Measurements from ENCODE around the gene TNIP1.
A peak's percentile ranks its signal among the peaks of the same experiment; 100 is the strongest.

The TNIP1 gene

DNA sequence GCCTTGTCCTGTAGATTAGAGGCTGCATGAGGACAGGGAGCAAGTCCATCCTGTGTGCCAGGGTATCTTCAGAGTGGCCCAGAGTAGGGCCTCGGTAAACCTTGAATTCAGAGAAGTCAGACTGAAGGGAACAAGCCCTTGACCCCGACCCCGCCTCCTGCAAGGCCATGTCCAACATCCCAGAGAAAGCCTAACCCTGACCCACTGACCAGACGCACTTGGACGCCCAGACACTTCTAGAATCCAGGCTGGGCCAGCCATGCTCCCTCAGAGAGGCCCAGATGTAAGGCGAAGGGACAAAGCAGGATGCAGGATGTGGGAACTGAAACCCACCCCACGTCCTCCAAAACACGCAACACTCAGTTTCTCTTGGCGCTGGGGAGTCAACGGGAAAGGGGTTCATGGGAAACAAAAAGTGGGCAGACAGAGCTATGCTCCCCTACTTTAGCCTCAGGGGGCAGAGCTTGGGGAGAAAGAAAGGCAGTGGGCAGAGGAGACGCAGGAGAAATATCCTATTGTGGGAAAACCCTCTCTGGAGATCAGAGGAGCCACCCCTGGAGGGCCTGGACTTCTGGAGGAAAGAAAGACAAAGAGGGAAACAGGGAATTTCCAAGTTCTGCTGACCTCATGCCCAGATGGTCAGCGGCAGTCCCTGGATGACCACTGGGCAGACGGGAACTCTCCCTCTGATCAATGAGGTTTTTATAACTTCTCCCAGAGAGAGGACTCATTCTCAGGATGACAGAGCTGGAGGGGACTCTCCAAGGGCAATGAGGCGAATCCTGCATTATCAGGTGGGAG, 13.0 kb downstream of the TNIP1 start:
- no peak for DNase-seq (ENCODE audit: low read depth in 2 of 2, low spot score in 1 of 2)

GRCh38 chr5:151066920-151067319, 13.9 kb downstream of the TNIP1 start:
- DNase-seq (ENCODE audit: low read depth in 2 of 2, low spot score in 1 of 2): no peak

GRCh38 chr5:151065609-151066008, 15.2 kb downstream of the TNIP1 start:
- DNase-seq (ENCODE audit: low read depth in 2 of 2, low spot score in 1 of 2): no peak

DNA sequence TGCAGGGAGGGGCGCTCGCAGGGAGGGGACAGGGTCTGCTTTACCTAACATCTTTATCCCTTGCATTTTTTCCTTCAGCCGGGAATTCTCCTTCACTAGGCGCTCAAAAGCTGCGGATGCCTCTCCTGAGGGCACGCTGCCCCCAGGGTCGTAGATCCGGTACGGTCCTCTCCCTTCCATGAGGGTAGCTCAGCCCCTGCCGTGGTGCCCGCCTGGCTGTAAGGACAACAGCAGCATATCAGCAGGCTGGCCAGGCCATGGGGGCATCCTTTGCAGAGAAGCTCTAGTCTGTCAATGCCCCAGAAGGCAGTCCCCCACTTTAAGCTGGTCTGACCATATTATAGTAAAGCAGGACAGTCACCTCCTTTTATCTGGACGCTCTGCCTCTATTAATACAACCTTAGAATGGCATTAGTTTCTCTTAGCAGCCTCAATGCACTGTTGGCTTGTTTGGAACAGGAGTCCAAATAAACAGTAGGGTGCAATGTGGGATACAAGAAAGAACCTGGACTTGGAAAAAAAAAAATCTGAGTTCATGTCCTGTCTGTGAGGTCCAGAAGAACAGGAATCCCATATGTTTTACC, 15.8 kb downstream of the TNIP1 start:
- no peak for DNase-seq (ENCODE audit: low read depth in 2 of 2, low spot score in 1 of 2)

- DNase-seq (ENCODE audit: low read depth in 2 of 2, low spot score in 1 of 2): no peak
Measured at GRCh38 chr5:151063142-151063989, 17.5 kb downstream of the TNIP1 start.

DNA sequence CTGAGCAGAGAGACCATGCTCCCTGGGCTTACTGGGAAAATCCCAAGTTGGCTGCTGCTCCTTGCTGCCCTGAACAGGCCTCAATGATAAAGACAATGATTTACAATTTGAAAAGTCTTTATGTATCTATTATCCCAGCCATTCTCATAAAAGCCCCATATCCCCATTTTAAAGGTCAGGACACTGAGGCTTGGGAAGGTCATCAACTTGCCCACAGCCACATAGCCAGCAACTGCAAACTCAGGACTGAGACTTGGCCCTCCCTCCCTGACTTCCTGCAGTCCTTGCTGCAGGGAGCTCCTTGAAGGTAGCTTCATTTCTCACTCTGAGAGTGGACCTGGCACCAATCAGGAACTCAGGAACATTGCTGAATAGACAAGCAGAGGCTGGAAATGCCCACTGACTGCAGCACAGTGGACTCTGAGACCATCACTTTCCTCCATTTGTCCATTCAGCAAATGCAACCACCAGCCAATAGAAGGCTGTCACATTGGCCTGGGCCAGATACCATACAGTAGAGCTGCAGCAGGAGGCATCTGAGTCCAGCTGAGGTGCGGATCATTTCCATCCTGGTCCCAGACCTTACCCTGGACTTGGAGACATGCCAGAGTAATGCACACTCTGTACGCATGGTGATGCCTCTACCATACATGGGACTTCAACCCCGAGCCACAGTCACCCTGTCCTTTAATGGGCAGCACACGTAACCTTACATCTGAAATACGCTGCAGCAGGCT, 18.3 kb downstream of the TNIP1 start:
- DNase-seq (ENCODE audit: low read depth in 2 of 2, low spot score in 1 of 2): no peak

- DNase-seq (ENCODE audit: low read depth in 2 of 2, low spot score in 1 of 2): no peak
Measured at GRCh38 chr5:151060742-151061141, 20.1 kb downstream of the TNIP1 start.

GRCh38 chr5:151058891-151059489, 21.8 kb downstream of the TNIP1 start:
- no peak for DNase-seq (ENCODE audit: low read depth in 2 of 2, low spot score in 1 of 2)

DNA sequence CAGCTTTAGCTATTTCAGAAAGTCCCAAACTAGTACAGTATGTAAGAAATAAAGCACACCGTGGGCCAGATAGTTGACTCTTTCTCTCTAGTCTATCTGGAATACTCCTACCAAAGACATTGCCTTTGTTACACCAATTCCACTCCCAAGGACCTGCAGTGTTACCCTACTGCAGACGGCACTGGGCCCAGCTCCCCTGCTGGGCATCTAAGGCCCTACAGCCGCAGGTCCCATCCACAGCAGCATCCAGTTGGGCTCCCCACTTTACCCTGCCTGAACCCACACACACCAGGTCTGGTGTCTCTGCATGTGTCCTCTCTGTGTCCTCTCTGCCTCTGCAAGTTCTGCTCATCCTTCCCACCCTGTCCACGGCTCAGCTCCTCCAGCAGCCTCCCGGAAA, 22.5 kb downstream of the TNIP1 start:
- no peak for DNase-seq (ENCODE audit: low read depth in 2 of 2, low spot score in 1 of 2)

DNA sequence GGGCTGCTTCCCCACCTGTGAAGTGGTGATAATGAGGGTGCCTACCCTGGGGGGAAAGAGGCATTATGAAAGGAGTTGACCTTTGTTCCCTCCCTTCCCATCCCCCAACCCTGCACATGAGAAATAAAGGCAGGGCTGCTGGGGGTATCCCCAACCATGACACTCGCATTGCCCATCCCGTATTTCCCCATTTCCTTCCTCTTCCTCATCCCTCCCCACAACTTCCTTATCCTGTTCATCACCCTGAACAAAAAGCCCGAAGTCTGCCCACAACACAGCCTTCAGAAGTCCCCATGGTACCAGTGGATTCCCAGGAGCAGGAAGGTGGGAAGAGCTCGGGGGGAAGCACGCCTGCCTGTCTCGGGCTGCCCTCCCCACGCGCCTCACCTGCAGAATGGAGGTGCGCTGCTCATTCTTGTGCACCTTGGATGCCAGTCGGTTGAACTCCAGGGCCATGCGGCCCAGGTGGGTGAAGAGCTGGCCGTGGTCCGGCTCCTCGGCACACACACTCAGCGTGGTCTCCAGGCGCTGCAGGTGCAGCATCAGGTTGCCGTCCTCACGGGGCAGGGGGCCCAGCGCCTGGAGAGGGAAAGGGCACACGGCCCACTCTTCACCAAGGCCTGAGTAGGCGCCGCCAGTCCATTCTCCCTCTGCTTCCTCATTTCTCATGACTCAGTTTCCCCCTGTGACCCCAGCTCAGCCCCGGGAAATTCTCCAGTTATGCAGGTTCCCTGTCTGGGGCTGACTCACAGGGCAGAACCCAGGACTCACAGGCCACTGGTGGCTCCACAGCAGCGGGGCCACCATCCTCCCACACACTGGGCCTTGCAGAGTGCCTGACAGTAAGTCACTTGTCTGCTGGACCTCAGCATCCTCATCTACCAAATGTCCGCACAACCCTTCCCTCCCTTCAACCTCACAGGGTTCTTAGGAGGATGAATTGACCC, 24.2 kb downstream of the TNIP1 start:
- no peak for DNase-seq (ENCODE audit: low read depth in 2 of 2, low spot score in 1 of 2)

DNA sequence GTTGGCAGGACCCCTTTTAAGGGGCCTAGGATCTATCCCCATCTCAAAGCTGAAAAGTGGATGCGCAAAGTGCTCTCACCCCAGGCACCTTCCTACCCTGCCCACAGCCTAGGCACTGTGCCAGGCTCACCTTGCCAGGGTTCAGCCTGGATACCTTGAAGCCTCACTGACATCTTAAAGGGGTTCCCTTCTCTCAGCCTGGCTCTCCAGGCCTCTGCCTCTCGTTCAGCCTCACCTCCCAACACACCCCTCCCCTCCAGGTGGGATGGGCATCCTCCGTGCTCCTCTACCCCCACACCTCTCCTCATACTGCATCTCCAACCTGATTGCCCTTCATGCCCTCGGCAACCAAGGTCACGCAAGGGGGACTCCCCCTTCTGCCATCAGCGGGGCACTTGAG, 25.5 kb downstream of the TNIP1 start:
- DNase-seq (ENCODE audit: low read depth in 2 of 2, low spot score in 1 of 2): no peak

DNA sequence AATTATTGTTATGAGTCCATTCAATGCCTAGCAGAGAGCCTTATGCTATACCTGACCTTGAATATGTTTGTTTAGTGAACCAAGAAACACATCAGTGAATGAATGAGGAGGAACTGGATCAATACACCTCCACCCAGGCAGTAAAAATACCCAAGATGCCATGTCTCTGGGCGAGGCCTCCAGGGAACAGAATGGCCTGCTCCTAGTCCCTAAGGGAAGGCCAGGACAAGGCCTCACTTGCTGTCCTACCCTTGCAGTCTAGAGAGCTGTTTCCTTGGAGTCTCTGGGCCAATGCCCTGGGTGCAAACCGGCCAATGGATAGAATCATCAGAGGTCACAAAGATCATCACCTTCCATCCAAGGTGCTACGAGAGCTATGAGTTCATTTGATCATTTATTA, 26.1 kb downstream of the TNIP1 start:
- DNase-seq (ENCODE audit: low read depth in 2 of 2, low spot score in 1 of 2): no peak

DNA sequence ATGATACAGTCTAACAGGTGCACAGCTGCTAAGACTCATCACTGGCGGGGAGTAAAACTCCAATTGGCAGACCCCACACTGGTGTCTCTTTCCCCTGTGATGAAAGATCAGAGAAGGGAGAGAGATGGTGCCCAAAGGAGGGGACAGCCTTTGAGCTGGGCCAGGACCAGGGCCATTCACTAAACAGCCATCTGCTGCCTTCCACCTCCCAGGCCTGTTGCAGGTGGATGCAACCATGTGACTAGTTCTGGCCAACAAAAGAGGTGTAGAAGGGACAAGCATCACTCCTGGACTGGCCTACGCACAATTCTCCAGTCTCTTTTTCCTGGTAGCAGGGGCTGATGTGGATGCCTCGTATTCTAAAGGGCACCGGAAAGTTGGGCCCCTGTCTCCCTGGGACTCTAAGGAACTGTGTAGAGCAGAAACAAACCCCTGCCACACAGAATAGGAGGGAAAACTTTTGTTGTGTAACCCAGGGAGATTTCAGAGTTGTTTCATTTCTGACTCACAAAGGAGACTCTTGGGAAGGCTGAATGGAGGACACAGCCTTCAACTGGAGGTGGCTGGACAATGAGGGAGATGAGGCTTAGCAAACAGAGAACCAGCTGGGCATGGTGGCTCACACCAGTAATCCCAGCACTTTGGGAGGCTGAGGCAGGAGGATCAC, 26.9 kb downstream of the TNIP1 start:
- no peak for DNase-seq (ENCODE audit: low read depth in 2 of 2, low spot score in 1 of 2)

- no peak for DNase-seq (ENCODE audit: low read depth in 2 of 2, low spot score in 1 of 2)
Measured at GRCh38 chr5:151052836-151053235, 28.0 kb downstream of the TNIP1 start.

DNA sequence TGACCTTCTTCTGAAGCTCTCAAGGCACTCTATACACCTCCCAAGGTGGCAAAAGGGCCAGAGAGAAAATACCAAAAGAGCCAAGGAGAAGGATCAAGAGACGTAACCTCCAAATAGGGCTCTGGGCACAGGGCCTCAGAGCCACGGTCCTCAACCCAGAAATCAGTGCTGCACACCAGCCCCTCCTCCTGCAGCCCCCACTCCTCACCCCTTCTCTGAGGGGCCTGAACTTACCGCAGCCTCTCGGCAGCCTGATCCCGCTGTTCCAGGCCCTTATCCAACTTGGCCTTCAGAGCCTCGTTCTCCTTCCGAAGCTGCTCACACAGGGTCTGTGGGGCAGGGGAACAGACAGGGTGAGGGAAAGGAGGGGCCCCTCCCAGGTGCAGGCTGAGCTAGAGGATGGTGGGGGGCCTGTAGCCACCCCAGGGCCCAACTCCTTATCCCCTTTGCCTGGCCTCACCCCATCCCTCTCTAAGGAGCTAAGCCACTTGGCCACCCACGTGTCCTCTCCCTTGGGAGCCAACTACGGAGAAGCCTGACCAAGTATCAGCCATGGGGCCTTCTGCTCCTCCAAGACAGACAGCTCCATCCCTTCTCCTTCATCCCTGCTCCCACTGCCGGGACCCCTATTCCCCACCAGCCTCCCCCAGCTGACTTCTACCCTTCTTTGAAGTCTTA, 28.8 kb downstream of the TNIP1 start:
- no peak for DNase-seq (ENCODE audit: low read depth in 2 of 2, low spot score in 1 of 2)

GRCh38 chr5:151051066-151051930, 29.5 kb downstream of the TNIP1 start:
- peak; percentile 45 to 54 for DNase-seq (ENCODE audit: low read depth in 2 of 2, low spot score in 1 of 2)

DNA sequence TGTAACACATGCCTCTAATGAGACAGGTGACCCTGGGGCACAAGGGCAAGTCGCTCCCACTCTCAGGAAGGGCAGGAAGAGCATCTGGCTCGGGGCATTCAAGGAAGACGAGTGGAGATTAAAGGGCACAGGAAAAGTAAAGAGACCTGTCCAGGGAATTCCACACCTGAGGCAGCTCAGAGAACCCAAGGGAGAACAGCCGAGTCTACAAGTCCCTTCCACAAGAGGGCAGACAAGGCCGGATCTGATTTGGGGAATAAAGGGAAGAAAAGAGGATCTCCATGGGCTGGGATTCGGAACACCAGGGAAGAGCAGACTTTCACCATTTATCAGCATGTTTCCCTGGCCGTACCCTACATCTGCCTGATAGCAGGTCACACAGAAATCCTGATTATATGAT, 32.3 kb downstream of the TNIP1 start:
- no peak for DNase-seq (ENCODE audit: low read depth in 2 of 2, low spot score in 1 of 2)

Measured in stimulated activated CD8-positive, alpha-beta memory T cell treated with anti-CD3 and anti-CD28 coated beads, Interleukin-4, amount 100 ng/mL, for 4 hours (primary cell).